HepG2 (cell line): ENCODE data around the gene UBE3B. TPM values are rescaled to one million over a fixed set of nuclear protein-coding genes. Genes with fewer than 3 reads are reported as not detected.

Experiments
- BRCA1 ChIP-seq: sonication (generic); formaldehyde crosslinking; IDR thresholded peaks from 2 replicates; pipeline ENCODE4 v1.4.0; 2020; ENCODE audit warnings: missing genetic modification reagents
- FOXC1 ChIP-seq: sonication (generic); formaldehyde crosslinking; IDR thresholded peaks from 2 replicates; pipeline ENCODE4 v1.8.0; 2022; ENCODE audit warnings: mild to moderate bottlenecking, missing genetic modification reagents, borderline replicate concordance
- HOXA5 ChIP-seq: sonication (generic); formaldehyde crosslinking; IDR thresholded peaks from 2 replicates; pipeline ENCODE4 v1.4.0; 2020; ENCODE audit warnings: missing genetic modification reagents
- MIXL1 ChIP-seq: IDR thresholded peaks from 2 replicates; pipeline ENCODE4 v1.6.1; 2016
- MLLT10 ChIP-seq: sonication (generic); formaldehyde crosslinking; IDR thresholded peaks from 2 replicates; pipeline ENCODE4 v1.4.0; 2020; ENCODE audit warnings: missing genetic modification reagents
- NFKB2 ChIP-seq: sonication (generic); formaldehyde crosslinking; IDR thresholded peaks from 2 replicates; pipeline ENCODE4 v1.4.0; 2020; ENCODE audit warnings: missing genetic modification reagents, borderline replicate concordance
- NR2F1 ChIP-seq, 2 experiments: fragments of 450-650 bp in 1 of 2; formaldehyde crosslinking in 1 of 2; IDR thresholded peaks; 2 replicates each; pipeline versions ENCODE4 v1.5.0 to v1.6.1; 2016 to 2020; ENCODE audit warnings: mild to moderate bottlenecking in 1 of 2, missing compliant biosample characterization in 1 of 2, missing genetic modification reagents in 1 of 2, moderate library complexity in 1 of 2
- REPIN1 ChIP-seq: sonication (generic); formaldehyde crosslinking; IDR thresholded peaks from 2 replicates; pipeline ENCODE4 v1.8.0; 2022; ENCODE audit warnings: missing genetic modification reagents, low read depth, mild to moderate bottlenecking, borderline replicate concordance
- RXRA ChIP-seq: sonication (generic); formaldehyde crosslinking; IDR thresholded peaks from 2 replicates; pipeline ENCODE4 v1.5.1; 2020; ENCODE audit warnings: missing genetic modification reagents
- SKIL ChIP-seq: sonication (generic); formaldehyde crosslinking; IDR thresholded peaks from 2 replicates; pipeline ENCODE4 v1.8.0; 2022; ENCODE audit warnings: missing genetic modification reagents, mild to moderate bottlenecking, moderate library complexity, borderline replicate concordance
- SOX13 ChIP-seq, 3 experiments: fragments of 450-650 bp in 1 of 3; sonication (generic) in 1 of 3; formaldehyde crosslinking in 1 of 3; IDR thresholded peaks in 2 of 3; conservative IDR thresholded peaks in 1 of 3; 2 replicates each; pipeline versions ENCODE4 v1.5.0 to v1.6.1; 2016 to 2020; ENCODE audit warnings: antibody characterized with exemption in 1 of 3, mild to moderate bottlenecking in 1 of 3, missing compliant biosample characterization in 1 of 3, missing genetic modification reagents in 1 of 3, moderate library complexity in 1 of 3
- SRSF4 ChIP-seq: fragments of 200-400 bp; formaldehyde crosslinking; IDR thresholded peaks from one replicate; pipeline ENCODE4 v1.6.1; 2018; ENCODE audit warnings: mild to moderate bottlenecking, low read depth, low read length, moderate library complexity; ENCODE audit not compliant: poor library complexity, severe bottlenecking
- STAT5B ChIP-seq: sonication (generic); formaldehyde crosslinking; IDR thresholded peaks from 2 replicates; pipeline ENCODE4 v1.4.0; 2020; ENCODE audit warnings: missing genetic modification reagents
- TRAFD1 ChIP-seq: sonication (generic); formaldehyde crosslinking; IDR thresholded peaks from 2 replicates; pipeline ENCODE4 v1.5.1; 2020; ENCODE audit warnings: missing genetic modification reagents, mild to moderate bottlenecking, borderline replicate concordance
- U2AF2 ChIP-seq: fragments of 200-400 bp; formaldehyde crosslinking; IDR thresholded peaks from 2 replicates; pipeline ENCODE4 v1.6.1; 2017; ENCODE audit warnings: low read depth, mild to moderate bottlenecking, low read length
- ZBTB39 ChIP-seq: sonication (generic); formaldehyde crosslinking; IDR thresholded peaks from 2 replicates; pipeline ENCODE4 v1.5.0; 2020; ENCODE audit warnings: missing genetic modification reagents
- ZNF431 ChIP-seq: sonication (generic); formaldehyde crosslinking; IDR thresholded peaks from 2 replicates; pipeline ENCODE4 v1.9.0; 2022; ENCODE audit warnings: missing genetic modification reagents, low read depth, mild to moderate bottlenecking, borderline replicate concordance
- ZNF552 ChIP-seq: sonication (generic); formaldehyde crosslinking; IDR thresholded peaks from 2 replicates; pipeline ENCODE4 v1.9.0; 2022; ENCODE audit warnings: missing genetic modification reagents, mild to moderate bottlenecking, borderline replicate concordance
- polyA plus RNA-seq, 8 experiments: library from polyadenylated mRNA; depleted of rRNA in 3 of 8; stranded (reverse) in 7 of 8; unstranded in 1 of 8; fragments of >200 nt; fragmentation: Illumina TruSeq in 4 of 8; extraction: Trizol in 4 of 8; gene quantifications; 2 replicates each; pipeline versions ENCODE4 v1.2.1 to v1.2.3, GENCODE V29; 2011 to 2016; ENCODE audit warnings: low read depth in 4 of 8, missing spikeins in 1 of 8, mixed read lengths in 1 of 8; ENCODE audit not compliant: insufficient read depth in 1 of 8
- total RNA-seq, 5 experiments: library from RNA; depleted of rRNA; stranded (reverse); fragments of >200 nt; fragmentation: Illumina TruSeq; extraction: Trizol; gene quantifications; 2 replicates each; pipeline ENCODE4 v1.2.3, GENCODE V29; 2016; ENCODE audit warnings: low read depth in 1 of 5
- TF ChIP-seq, protein P1 (sequence below): sonication (generic); formaldehyde crosslinking; IDR thresholded peaks from 2 replicates; pipeline ENCODE4 v1.4.0; 2020; ENCODE audit warnings: missing genetic modification reagents, low read depth, mild to moderate bottlenecking, borderline replicate concordance

Gene UBE3B
- total and polyA plus RNA-seq, 2 of the 13 experiments (the other 11 are each of a cell fraction or from before 2014, with no cell fraction given), result 22.7 to 25.3 TPM

DNA sequence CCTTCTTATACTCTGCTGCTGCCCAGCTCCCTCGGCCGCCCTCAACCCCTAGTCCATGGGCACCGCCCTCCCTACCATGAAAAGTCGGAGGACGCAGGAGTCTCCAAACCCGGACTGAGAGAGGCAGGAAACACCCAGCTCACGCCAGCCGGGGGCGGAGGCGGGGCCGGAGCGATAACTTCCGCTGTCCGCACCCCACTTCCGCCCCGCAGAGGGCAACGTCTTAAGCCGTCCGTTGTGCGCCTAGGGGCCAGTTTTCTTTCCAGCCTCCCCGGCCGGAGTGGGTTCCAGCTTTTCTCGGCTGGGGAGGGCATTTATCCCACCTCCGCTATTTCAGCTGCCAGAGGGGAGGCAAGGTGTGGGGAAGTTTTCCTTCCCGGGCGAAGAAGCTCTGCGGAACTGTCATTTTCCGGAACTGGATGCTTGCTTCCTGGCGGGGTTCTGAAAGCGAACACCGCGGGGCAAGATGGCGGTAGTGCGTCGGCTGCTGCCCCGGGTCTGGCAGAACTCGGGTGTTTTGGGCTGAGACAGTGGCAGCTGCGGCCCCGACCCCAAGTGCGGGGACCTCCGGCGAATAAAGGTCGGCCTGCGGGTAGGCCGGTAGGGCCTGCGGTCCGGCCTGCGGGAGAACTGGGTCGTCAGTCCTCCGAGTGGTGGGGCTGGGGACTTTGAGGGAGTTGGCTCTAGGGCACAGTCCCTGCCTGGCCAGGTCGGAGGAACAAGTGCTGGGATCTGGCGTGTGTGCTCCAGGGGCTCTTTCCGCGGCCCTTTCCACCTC, at the start of gene UBE3B, which contains the start of gene KCTD10 (continued):
- TF ChIP-seq TRAFD1, result no peak; the same call in 1 of the 2 replicates
- TF ChIP-seq U2AF2, result 0 out of 2 replicates have a peak, but pooled peaks have one; percentile 55
- TF ChIP-seq NFKB2 (CRISPR knock-in tag), result peak; percentile 48; the same call in 1 of the 2 replicates
- peak; percentile 73 for TF ChIP-seq HOXA5
- no peak for TF ChIP-seq SRSF4
- peak; percentile 63; the same call in 1 of the 2 replicates for TF ChIP-seq REPIN1 (CRISPR knock-in tag)
- TF ChIP-seq ZNF552 (CRISPR knock-in tag), result peak; percentile 67; the same call in 1 of the 2 replicates
- TF ChIP-seq MIXL1 (CRISPR knock-in tag), result no peak; the same call in 1 of the 2 replicates
- no peak for TF ChIP-seq ZBTB39
- no peak for TF ChIP-seq NR2F1 (CRISPR knock-in tag; IDR thresholded peaks at IDR 0.05)
- TF ChIP-seq, protein P1, sequence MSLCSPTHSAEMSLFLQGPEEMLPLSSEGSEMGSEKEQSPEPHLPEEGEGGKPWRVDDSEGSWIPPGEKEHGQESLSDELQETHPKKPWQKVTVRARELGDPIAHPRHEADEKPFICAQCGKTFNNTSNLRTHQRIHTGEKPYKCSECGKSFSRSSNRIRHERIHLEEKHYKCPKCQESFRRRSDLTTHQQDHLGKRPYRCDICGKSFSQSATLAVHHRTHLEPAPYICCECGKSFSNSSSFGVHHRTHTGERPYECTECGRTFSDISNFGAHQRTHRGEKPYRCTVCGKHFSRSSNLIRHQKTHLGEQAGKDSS, result 0 out of 2 replicates have a peak, but pooled peaks have one; percentile 13
- TF ChIP-seq SOX13 (IDR thresholded peaks at IDR 0.05), result no peak
- TF ChIP-seq SOX13 (CRISPR knock-in tag; conservative IDR thresholded peaks at IDR 0.05 in 1 of 2, IDR thresholded peaks at IDR 0.05 in 1 of 2), result no peak
- TF ChIP-seq BRCA1 (CRISPR knock-in tag), result 0 out of 2 replicates have a peak, but pooled peaks have one; percentile 60
- peak; percentile 33; the same call in 1 of the 2 replicates for TF ChIP-seq RXRA
- TF ChIP-seq ZNF431 (CRISPR knock-in tag), result 0 out of 2 replicates have a peak, but pooled peaks have one; percentile 53
- TF ChIP-seq MLLT10, result no peak
- no peak for TF ChIP-seq STAT5B (CRISPR knock-in tag)
- peak; percentile 46; the same call in 1 of the 2 replicates for TF ChIP-seq SKIL
- TF ChIP-seq FOXC1 (CRISPR knock-in tag), result no peak; the same call in 1 of the 2 replicates
